Neural cell (in vitro differentiated cells): ENCODE data around the gene CARMIL1. TPM values are rescaled to one million over a fixed set of nuclear protein-coding genes. Genes with fewer than 3 reads are reported as not detected.

Source experiments
- H2AFZ ChIP-seq: fragments of 200-600, 300-800 bp; sonication (generic), shearing (Covaris generic); 2 replicates; pipeline ENCODE4 v1.6.0; 2014; ENCODE audit warnings: low read depth, mild to moderate bottlenecking, antibody characterized with exemption, low read length, moderate library complexity
- H3F3A ChIP-seq: fragments of 200-600 bp; shearing (Covaris generic); 2 replicates; pipeline ENCODE4 v1.6.1; 2016; ENCODE audit warnings: mild to moderate bottlenecking, moderate library complexity, mixed read lengths, antibody characterized with exemption, low read length; ENCODE audit not compliant: insufficient read depth, poor library complexity, severe bottlenecking
- H3K27ac ChIP-seq: fragments of 200-600, 300-800 bp; sonication (generic), shearing (Covaris generic); 2 replicates; pipeline ENCODE4 v1.5.1; 2014; ENCODE audit warnings: mild to moderate bottlenecking, low read length, moderate library complexity
- H3K27me3 ChIP-seq: fragments of 300-800, 200-600 bp; sonication (generic), shearing (Covaris generic); 2 replicates; pipeline ENCODE4 v1.6.0; 2014; ENCODE audit warnings: mild to moderate bottlenecking, low read depth, low read length, moderate library complexity; ENCODE audit not compliant: insufficient read depth
- H3K36me3 ChIP-seq: fragments of 300-800, 200-600 bp; sonication (generic), shearing (Covaris generic); 2 replicates; pipeline ENCODE4 v1.5.1; 2014; ENCODE audit warnings: mild to moderate bottlenecking, antibody characterized with exemption, low read length, moderate library complexity; ENCODE audit not compliant: insufficient read depth
- H3K4me2 ChIP-seq: fragments of 300-800, 200-600 bp; sonication (generic), shearing (Covaris generic); 2 replicates; pipeline ENCODE4 v1.6.0; 2014; ENCODE audit warnings: mild to moderate bottlenecking, low read length
- H3K4me3 ChIP-seq: fragments of 300-800, 200-600 bp; sonication (generic), shearing (Covaris generic); 2 replicates; pipeline ENCODE4 v1.5.1; 2014; ENCODE audit warnings: mild to moderate bottlenecking, low read length, moderate library complexity
- H3K79me2 ChIP-seq: fragments of 200-600 bp; shearing (Covaris generic); replicated peaks from 2 replicates; pipeline ENCODE4 v1.6.0; 2014; ENCODE audit warnings: mild to moderate bottlenecking, low read length, moderate library complexity; ENCODE audit not compliant: insufficient read depth
- H3K9ac ChIP-seq: fragments of 300-800, 200-600 bp; sonication (generic), shearing (Covaris generic); 2 replicates; pipeline ENCODE4 v1.6.1; 2016; ENCODE audit warnings: mild to moderate bottlenecking, low read length, mixed read lengths
- H3K9me2 ChIP-seq: fragments of 200-600 bp; shearing (Covaris generic); 2 replicates; pipeline ENCODE4 v1.6.1; 2016; ENCODE audit warnings: mild to moderate bottlenecking, low read length, mixed read lengths; ENCODE audit not compliant: insufficient read depth
- H3K9me3 ChIP-seq: fragments of 200-600, 300-800 bp; sonication (generic), shearing (Covaris generic); 2 replicates; pipeline ENCODE4 v1.6.1; 2016; ENCODE audit warnings: mild to moderate bottlenecking, mixed run types, low read length, moderate library complexity, mixed read lengths
- H4K20me1 ChIP-seq: fragments of 200-600 bp; shearing (Covaris generic); 2 replicates; pipeline ENCODE4 v1.6.1; 2016; ENCODE audit warnings: mild to moderate bottlenecking, mixed run types; ENCODE audit not compliant: insufficient read depth
- CTCF ChIP-seq: fragments of 450-650 bp; IDR thresholded peaks from 2 replicates; pipeline ENCODE4 v1.5.1; 2014; ENCODE audit warnings: antibody characterized with exemption, mild to moderate bottlenecking, moderate library complexity; ENCODE audit not compliant: poor library complexity, severe bottlenecking
- EP300 ChIP-seq: fragments of 450-650 bp; conservative IDR thresholded peaks from 2 replicates; pipeline ENCODE4 v1.6.1; 2014; ENCODE audit warnings: antibody characterized with exemption, mild to moderate bottlenecking, moderate library complexity; ENCODE audit not compliant: poor library complexity, severe bottlenecking
- EZH2 ChIP-seq: fragments of 200-600, 300-800 bp; shearing (Covaris generic), sonication (generic); IDR thresholded peaks from 2 replicates; pipeline ENCODE4 v1.6.1; 2014; ENCODE audit warnings: antibody characterized with exemption, low read length, borderline replicate concordance, mild to moderate bottlenecking; ENCODE audit not compliant: insufficient read depth, poor library complexity, severe bottlenecking
- MXI1 ChIP-seq: fragments of 450-650 bp; conservative IDR thresholded peaks from 2 replicates; pipeline ENCODE4 v1.6.1; 2014; ENCODE audit warnings: antibody characterized with exemption, mild to moderate bottlenecking; ENCODE audit not compliant: poor library complexity, severe bottlenecking
- POLR2AphosphoS5 ChIP-seq: IDR thresholded peaks from 2 replicates; pipeline ENCODE4 v1.6.1; 2012
- RAD21 ChIP-seq: fragments of 450-650 bp; conservative IDR thresholded peaks from 2 replicates; pipeline ENCODE4 v1.6.1; 2014; ENCODE audit warnings: antibody characterized with exemption, mild to moderate bottlenecking, moderate library complexity
- REST ChIP-seq: IDR thresholded peaks from 2 replicates; pipeline ENCODE4 v1.6.1; 2012; ENCODE audit warnings: borderline replicate concordance
- SMC3 ChIP-seq: fragments of 450-650 bp; conservative IDR thresholded peaks from 2 replicates; pipeline ENCODE4 v1.6.1; 2014; ENCODE audit warnings: antibody characterized with exemption, mild to moderate bottlenecking, moderate library complexity; ENCODE audit not compliant: poor library complexity
- TAF1 ChIP-seq: IDR thresholded peaks from 2 replicates; pipeline ENCODE4 v1.6.1; 2012; ENCODE audit warnings: low read depth
- polyA plus RNA-seq: library from polyadenylated mRNA; depleted of rRNA; stranded (reverse); fragments of >200 nt; gene quantifications from 2 replicates; pipeline ENCODE4 v1.2.3, GENCODE V29; 2014

Gene CARMIL1
- polyA plus RNA-seq, 1 donor from 2014 or later, result 5.3 TPM

GRCh38 chr6:25344827-25345226, 65.7 kb downstream of the CARMIL1 start:
- TF ChIP-seq EP300, result no peak
- TF ChIP-seq MXI1, result no peak
- TF ChIP-seq SMC3, result no peak
- no peak for TF ChIP-seq POLR2AphosphoS5
- TF ChIP-seq RAD21, result no peak
- TF ChIP-seq REST, result no peak
- no peak for TF ChIP-seq CTCF
- no peak for TF ChIP-seq TAF1
- TF ChIP-seq EZH2, result no peak
- no peak overlapping the region for H3K4me3 ChIP-seq
- H3K36me3 ChIP-seq, result no peaks in the 10 kb centered on the region
- no peaks in the 10 kb centered on the region for H3K9me2 ChIP-seq
- no peaks in the 10 kb centered on the region for H3K27me3 ChIP-seq
- H4K20me1 ChIP-seq, result no peaks in the 10 kb centered on the region
- no peak overlapping the region for H2AFZ ChIP-seq
- H3K27ac ChIP-seq, result no peak overlapping the region
- H3K79me2 ChIP-seq, result no peaks in the 10 kb centered on the region
- H3K9ac ChIP-seq, result no peak overlapping the region
- H3K9me3 ChIP-seq, result no peaks in the 10 kb centered on the region
- no peak overlapping the region for H3K4me2 ChIP-seq
- H3F3A ChIP-seq, result no peaks in the 10 kb centered on the region

GRCh38 chr6:25346064-25346463, 66.9 kb downstream of the CARMIL1 start:
- Histone ChIP-seq H4K20me1 (no peaks in the 10 kb centered on the region), H2AFZ (no peak overlapping the region), H3K9me2 (no peaks in the 10 kb centered on the region), H3K27me3 (no peaks in the 10 kb centered on the region), H3K9me3 (no peaks in the 10 kb centered on the region), H3K9ac (no peak overlapping the region), H3K4me2 (no peak overlapping the region), H3K4me3 (no peak overlapping the region), H3K36me3 (no peaks in the 10 kb centered on the region), H3K79me2 (no peaks in the 10 kb centered on the region), H3K27ac (no peak overlapping the region), H3F3A (no peaks in the 10 kb centered on the region)
- TF ChIP-seq REST (no peak), EZH2 (no peak), CTCF (no peak), RAD21 (no peak), SMC3 (no peak), POLR2AphosphoS5 (no peak), TAF1 (no peak), MXI1 (no peak), EP300 (no peak)
